OCI-LY1 (cell line): ENCODE data around the gene PRKG2.

Experiments
- H2AFZ ChIP-seq: fragments of 200-600 bp; sonication (generic), shearing (Covaris generic); 2 replicates; pipeline ENCODE4 v1.6.0; 2014; ENCODE audit warnings: antibody characterized with exemption, mild to moderate bottlenecking, low read length
- H3F3A ChIP-seq: fragments of 200-600 bp; sonication (generic), shearing (Covaris generic); 2 replicates; pipeline ENCODE4 v1.6.0; 2014; ENCODE audit warnings: mild to moderate bottlenecking, antibody characterized with exemption, low read length, moderate library complexity; ENCODE audit not compliant: insufficient read depth
- H3K27ac ChIP-seq: fragments of 200-600 bp; sonication (generic); 2 replicates; pipeline ENCODE4 v1.5.1; 2014; ENCODE audit warnings: low read length, mixed run types, mild to moderate bottlenecking, low read depth; ENCODE audit not compliant: poor library complexity, severe bottlenecking
- H3K27me3 ChIP-seq: fragments of 200-600 bp; sonication (generic); 2 replicates; pipeline ENCODE4 v1.6.0; 2014; ENCODE audit warnings: antibody characterized with exemption, mild to moderate bottlenecking, low read length, moderate library complexity; ENCODE audit not compliant: insufficient read depth
- H3K36me3 ChIP-seq: fragments of 200-600 bp; sonication (generic); 2 replicates; pipeline ENCODE4 v1.6.1; 2014; ENCODE audit warnings: mild to moderate bottlenecking, antibody characterized with exemption, low read length, moderate library complexity, mixed read lengths; ENCODE audit not compliant: insufficient read depth
- H3K4me1 ChIP-seq: fragments of 200-600 bp; sonication (generic); 2 replicates; pipeline ENCODE4 v1.5.1; 2014; ENCODE audit warnings: mild to moderate bottlenecking, low read length, moderate library complexity; ENCODE audit not compliant: insufficient read depth, severe bottlenecking
- H3K4me2 ChIP-seq: fragments of 200-600 bp; sonication (generic), shearing (Covaris generic); 2 replicates; pipeline ENCODE4 v1.6.1; 2014; ENCODE audit warnings: low read length
- H3K4me3 ChIP-seq: fragments of 200-600 bp; sonication (generic); 2 replicates; pipeline ENCODE4 v1.5.1; 2014; ENCODE audit warnings: low read length, low read depth, mild to moderate bottlenecking, mixed read lengths; ENCODE audit not compliant: poor library complexity, severe bottlenecking
- H3K79me2 ChIP-seq: fragments of 200-600 bp; shearing (Covaris generic); 2 replicates; pipeline ENCODE4 v1.6.1; 2016; ENCODE audit warnings: mixed run types, low read length, mixed read lengths; ENCODE audit not compliant: insufficient read depth
- H3K9ac ChIP-seq: fragments of 200-600 bp; sonication (generic), shearing (Covaris generic); 2 replicates; pipeline ENCODE4 v1.6.1; 2014; ENCODE audit warnings: mild to moderate bottlenecking, low read length, mixed read lengths
- H3K9me2 ChIP-seq: fragments of 200-600 bp; sonication (generic), shearing (Covaris generic); 2 replicates; pipeline ENCODE4 v1.6.1; 2014; ENCODE audit warnings: low read depth, mild to moderate bottlenecking, low read length, mixed read lengths
- H3K9me3 ChIP-seq: fragments of 200-600 bp; shearing (Covaris generic); 2 replicates; pipeline ENCODE4 v1.6.1; 2014; ENCODE audit warnings: low read length, mixed read lengths
- H4K20me1 ChIP-seq: fragments of 200-600 bp; sonication (generic), shearing (Covaris generic); 2 replicates; pipeline ENCODE4 v1.6.0; 2016; ENCODE audit warnings: mild to moderate bottlenecking, low read length; ENCODE audit not compliant: insufficient read depth
- CTCF ChIP-seq: fragments of 200-600 bp; sonication (generic), shearing (Covaris generic); IDR thresholded peaks from 2 replicates; pipeline ENCODE4 v1.5.1; 2017; ENCODE audit warnings: mild to moderate bottlenecking, antibody characterized with exemption, low read length, moderate library complexity, mixed read lengths
- EZH2 ChIP-seq: fragments of 200-600 bp; sonication (generic), shearing (Covaris generic); IDR thresholded peaks from 2 replicates; pipeline ENCODE4 v1.8.0; 2017; ENCODE audit warnings: borderline replicate concordance, mixed run types, mild to moderate bottlenecking, antibody characterized with exemption, low read length, moderate library complexity, mixed read lengths

The PRKG2 gene

GRCh38 chr4:81258841-81259550, 44.0 kb upstream of the PRKG2 start:
- Histone ChIP-seq H3K27me3 (no peaks in the 10 kb centered on the region), H3K4me1 (no peaks in the 10 kb centered on the region), H3K36me3 (no peaks in the 10 kb centered on the region), H3K4me2 (no peak overlapping the region), H3K4me3 (no peak overlapping the region), H3K79me2 (no peaks in the 10 kb centered on the region), H4K20me1 (no peaks in the 10 kb centered on the region), H3K27ac (no peak overlapping the region), H3K9me3 (no peaks in the 10 kb centered on the region), H3F3A (no peaks in the 10 kb centered on the region), H2AFZ (no peak overlapping the region), H3K9me2 (no peaks in the 10 kb centered on the region), H3K9ac (no peak overlapping the region)
- TF ChIP-seq EZH2, result no peak

- no peak overlapping the region for H3K27ac ChIP-seq
- H2AFZ ChIP-seq, result no peak overlapping the region
- H3K9ac ChIP-seq, result no peak overlapping the region
- no peaks in the 10 kb centered on the region for H3K9me2 ChIP-seq
- no peak for TF ChIP-seq EZH2
- TF ChIP-seq CTCF, result no peak
- H3K4me1 ChIP-seq, result no peaks in the 10 kb centered on the region
- no peaks in the 10 kb centered on the region for H4K20me1 ChIP-seq
- no peaks in the 10 kb centered on the region for H3K36me3 ChIP-seq
- H3K79me2 ChIP-seq, result no peaks in the 10 kb centered on the region
- no peaks in the 10 kb centered on the region for H3K27me3 ChIP-seq
- no peaks in the 10 kb centered on the region for H3K9me3 ChIP-seq
- no peak overlapping the region for H3K4me2 ChIP-seq
- H3F3A ChIP-seq, result no peaks in the 10 kb centered on the region
- no peak overlapping the region for H3K4me3 ChIP-seq
Observed at GRCh38 chr4:81257816-81258215, 42.8 kb upstream of the PRKG2 start.

- TF ChIP-seq CTCF (no peak), EZH2 (no peak)
- no peak overlapping the region for H3K4me2 ChIP-seq
- H2AFZ ChIP-seq, result no peak overlapping the region
Observed at GRCh38 chr4:81257021-81257420, 42.0 kb upstream of the PRKG2 start.

More at GRCh38 chr4:81257021-81257420, 42.0 kb upstream of the PRKG2 start:
- Histone ChIP-seq H3K9ac (no peak overlapping the region), H4K20me1 (no peaks in the 10 kb centered on the region), H3K79me2 (no peaks in the 10 kb centered on the region), H3K9me3 (no peaks in the 10 kb centered on the region), H3F3A (no peaks in the 10 kb centered on the region), H3K27ac (no peak overlapping the region), H3K36me3 (no peaks in the 10 kb centered on the region), H3K9me2 (no peaks in the 10 kb centered on the region), H3K27me3 (no peaks in the 10 kb centered on the region), H3K4me3 (no peak overlapping the region), H3K4me1 (no peaks in the 10 kb centered on the region)
